ENCODE results near the gene PLB1. TPM values are rescaled to one million over a fixed set of nuclear protein-coding genes. Genes with fewer than 3 reads are reported as not detected.

The PLB1 gene
- polyA plus RNA-seq, 4 donors, result 0.70 to 3.9 (median 1.5) TPM

DNA sequence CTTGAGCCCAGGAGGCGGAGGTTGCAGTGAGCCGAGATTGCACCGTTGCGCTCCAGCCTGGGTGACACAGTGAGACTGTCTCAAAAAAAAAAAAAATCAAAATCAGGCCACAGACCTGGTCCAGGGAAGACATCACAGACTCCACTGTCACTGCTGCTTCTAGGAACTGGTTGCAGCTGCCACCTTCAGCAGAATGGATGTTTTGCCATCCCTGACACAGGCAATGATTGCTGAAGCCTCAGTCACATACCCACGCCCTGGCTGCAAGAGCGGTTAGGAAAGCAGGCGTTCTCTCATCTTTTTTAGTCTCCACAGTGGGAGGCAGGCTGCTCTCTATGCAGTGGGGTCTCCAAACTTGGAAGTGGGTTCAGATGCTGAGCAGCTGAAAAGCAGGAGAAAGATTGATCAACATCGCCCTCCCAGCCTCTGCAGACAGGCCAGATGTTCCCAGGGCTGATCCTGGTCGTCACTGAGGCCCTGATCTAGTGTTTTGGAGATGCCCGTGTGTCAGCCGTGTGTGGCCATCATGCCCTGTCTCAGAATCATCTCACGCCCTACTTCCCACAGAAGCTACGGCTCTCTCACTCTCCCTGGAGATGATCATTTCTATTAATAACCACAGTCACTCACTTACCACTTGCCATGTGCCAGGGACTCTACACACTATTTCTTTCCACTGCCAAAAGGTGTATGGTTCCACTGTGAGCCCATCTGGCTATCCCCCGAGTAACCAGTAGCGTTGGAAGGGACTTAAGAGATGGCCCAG lies 91.8 kb downstream of the PLB1 start:
- DNase-seq (ENCODE audit: low read depth in 4 of 4, low spot score in 3 of 4), result no peak

DNA sequence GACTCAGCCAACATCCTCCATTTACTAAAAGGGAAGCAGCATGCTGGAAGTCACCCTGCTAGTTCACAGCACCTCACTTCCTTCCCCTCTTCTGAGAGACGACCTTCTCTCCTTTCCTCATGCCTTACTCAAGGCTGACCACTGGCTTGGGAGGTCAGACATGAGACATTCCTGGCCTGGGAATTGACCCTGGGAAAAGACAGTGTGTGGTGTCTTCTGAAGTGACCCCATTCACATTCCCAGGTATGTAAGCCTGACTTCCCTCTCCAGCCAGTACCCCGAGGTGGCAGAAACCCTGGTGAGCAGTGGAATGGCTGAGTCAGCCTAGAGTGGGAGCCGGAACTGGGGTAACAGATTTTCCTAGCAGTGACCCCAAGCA lies 92.4 kb downstream of the PLB1 start:
- DNase-seq (ENCODE audit: low read depth in 4 of 4, low spot score in 3 of 4), result no peak

GRCh38 chr2:28589746-28590463 lies 94.0 kb downstream of the PLB1 start:
- DNase-seq (ENCODE audit: low read depth in 4 of 4, low spot score in 3 of 4), result no peak

DNA sequence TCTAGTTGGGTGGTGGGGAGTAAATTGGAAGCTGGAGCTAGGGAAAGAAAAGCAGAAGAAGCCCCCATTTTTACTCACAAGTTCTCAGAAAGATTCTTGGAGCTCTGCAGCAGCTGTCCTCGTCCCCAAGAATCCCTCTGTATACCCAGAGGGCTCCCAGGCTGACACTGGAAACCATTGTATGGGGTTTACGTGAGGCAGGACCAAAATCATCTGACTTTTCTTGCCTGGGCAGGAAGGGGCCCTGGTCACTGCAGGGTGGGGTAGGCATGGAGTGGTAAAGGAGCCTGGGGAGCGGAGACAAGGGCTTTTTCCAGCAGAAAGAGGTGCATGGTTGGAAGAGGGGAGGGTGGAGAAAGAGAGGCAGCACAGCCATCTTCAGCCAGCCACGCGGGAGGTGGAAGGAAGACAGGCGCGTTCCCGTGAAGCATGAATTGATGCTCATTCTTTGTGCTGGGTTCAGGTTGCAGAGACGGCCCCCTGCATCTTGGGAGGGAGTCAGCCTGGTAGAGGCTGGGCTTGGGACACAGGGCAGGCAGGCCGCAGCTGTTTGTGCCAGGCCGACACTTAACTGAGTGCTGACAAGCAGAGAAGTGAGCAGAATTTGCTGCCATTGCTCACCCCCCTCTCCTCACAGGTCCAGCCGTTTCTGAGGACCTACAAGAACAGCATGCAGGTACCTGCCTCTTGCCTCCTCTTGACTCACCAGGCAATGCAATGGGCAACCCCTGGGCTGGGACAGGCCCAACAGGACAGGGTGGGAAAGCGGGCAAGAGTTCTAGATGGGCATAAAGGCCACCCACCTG lies 94.8 kb downstream of the PLB1 start:
- no peak for DNase-seq (ENCODE audit: low read depth in 4 of 4, low spot score in 3 of 4)

DNA sequence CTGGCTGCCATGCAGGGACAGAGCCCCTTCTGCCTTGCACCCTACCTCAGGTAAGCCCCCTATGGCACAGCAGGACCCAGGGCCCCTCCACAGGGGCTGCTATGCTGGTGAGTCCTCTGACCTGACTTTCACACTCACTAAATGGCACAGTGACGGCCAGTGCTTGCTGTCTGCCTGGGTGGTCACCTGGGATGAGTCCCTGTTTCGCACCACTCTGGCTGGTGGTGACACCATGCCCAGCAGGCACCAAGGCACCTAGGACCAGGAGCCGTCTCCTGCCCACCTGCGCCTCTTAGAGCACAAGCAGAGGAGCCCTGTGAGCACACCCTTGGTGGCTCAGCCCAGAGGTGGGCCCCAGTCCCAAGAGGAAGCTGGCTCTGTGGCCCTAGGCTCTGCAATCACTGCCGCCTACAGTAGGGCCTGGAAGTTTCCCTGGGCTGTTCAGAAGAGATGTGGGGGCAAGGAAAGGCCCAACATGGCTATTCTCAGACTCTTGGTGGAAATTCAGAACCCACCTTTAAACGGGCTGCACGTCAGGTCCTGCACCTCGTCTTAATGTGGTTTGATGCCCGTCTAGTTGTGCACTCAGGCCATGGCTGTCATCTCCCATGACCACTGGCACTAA lies 96.0 kb downstream of the PLB1 start:
- no peak for DNase-seq (ENCODE audit: low read depth in 4 of 4, low spot score in 3 of 4)

DNA sequence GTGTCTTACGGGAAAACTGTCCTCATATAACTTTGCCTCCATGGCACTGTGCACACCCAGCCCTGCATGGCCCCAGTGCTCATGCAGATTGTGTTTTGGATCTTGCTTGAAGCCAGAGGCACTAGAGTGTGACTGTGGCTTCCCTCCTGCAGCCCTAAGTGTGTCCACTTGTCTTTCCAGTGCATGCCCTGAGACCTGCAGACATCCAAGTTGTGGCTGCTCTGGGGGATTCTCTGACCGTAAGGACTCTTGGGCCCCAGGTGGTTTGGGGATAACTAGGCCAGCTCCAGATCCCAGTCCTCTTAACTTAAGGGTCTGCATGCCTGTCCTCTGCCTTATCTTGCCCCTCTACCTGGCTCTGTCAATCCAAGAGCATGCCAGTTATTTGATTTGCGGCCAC lies 96.6 kb downstream of the PLB1 start:
- no peak for DNase-seq (ENCODE audit: low read depth in 4 of 4, low spot score in 3 of 4)

- DNase-seq (ENCODE audit: low read depth in 4 of 4, low spot score in 3 of 4), result no peak
Measured at GRCh38 chr2:28593160-28593755, 97.4 kb downstream of the PLB1 start.

GRCh38 chr2:28594000-28594331 lies 98.1 kb downstream of the PLB1 start:
- DNase-seq (ENCODE audit: low read depth in 4 of 4, low spot score in 3 of 4), result no peak

DNA sequence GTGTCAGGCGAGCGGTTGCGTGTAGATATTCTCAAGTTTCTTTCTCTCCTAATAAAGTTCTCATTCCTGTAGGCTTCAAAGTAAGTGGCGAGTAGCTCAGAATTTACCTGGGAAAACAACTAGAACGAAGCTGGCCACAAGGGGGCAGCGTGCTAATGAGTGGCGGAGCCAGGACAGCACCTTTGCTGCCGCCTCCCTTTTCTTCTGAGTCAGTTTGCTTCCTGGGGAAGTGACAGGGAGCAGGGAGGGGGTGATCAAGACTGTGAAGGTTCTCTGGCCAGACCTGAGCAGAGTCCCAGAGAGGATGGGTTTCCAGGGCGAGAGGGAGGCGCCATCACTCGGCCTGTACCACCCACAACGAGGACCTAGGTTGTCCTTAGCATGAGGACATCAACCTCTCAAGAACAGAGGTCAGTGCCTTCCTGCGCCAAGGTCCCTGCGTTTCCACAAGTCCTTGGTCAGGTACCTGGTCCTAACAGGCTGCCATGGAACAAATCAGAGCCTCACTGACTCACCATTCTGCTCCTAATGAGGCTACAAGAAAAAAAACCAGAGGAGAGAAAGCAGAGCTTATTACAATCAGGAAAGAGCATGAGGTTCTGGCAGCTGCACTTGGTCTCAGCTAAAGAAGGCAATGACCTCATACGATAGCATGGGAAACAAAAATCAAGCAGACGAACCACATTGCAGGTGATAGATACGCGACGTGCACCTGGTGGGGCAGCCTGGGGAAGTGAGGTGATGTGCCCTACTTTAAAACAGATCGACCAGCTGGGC lies 98.7 kb downstream of the PLB1 start:
- DNase-seq (ENCODE audit: low read depth in 4 of 4, low spot score in 3 of 4), result peak; percentile 72 to 79 (median 76)

DNA sequence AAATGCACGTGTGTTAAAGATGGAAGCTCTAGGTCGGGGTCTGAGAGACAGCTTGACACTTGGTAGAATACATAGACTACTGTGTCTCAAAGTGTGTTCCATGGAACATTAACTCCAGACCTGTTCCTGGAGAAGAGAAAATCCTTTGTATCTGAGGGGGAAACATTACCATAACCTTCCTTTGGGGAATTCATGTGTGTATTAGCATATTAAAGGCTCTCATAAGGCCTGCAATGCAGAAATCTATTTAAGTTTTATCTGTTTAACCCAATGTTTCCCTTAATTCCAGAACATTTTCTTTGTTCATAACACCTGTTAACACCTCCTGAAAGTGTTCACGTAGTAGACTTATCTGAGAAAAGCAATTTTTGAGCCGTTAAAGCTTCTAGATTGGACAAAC lies 99.5 kb downstream of the PLB1 start:
- no peak for DNase-seq (ENCODE audit: low read depth in 4 of 4, low spot score in 3 of 4)

DNA sequence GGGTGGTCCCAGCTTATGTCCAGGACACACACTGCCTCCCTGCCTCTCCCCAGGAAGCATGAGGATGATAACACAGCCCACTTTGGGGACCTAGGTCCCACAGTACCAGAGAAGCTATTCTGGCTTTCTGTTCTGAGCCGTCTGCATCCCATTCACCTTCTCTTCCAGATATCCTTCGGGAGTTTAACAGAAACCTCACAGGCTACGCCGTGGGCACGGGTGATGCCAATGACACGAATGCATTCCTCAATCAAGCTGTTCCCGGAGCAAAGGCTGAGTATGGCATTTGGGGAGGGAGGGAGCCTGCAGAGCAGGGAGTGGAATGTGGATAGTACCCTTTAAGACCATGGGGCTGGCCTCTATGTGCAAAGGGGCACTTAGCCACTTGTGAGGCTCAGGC lies 102.6 kb downstream of the PLB1 start:
- no peak for DNase-seq (ENCODE audit: low read depth in 4 of 4, low spot score in 3 of 4)

DNA sequence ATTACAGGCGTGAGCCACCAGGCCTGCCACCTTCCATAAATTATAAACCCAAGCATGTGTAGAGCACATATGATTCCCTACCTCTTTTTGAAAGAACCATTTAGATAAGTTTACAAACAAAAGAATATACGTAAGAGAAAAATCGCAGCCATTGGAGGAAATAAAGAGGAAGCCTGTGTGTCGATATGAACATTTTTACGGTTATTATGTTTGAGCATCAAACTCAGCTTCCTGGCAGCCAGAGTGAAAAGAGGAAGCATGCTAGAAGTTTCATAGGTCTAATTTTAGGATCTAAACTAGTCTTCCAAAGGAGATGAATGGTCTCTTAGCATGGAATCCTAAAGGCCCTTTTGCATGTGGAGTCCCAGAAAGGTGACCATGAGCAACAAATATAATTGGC lies 104.3 kb downstream of the PLB1 start:
- DNase-seq (ENCODE audit: low read depth in 4 of 4, low spot score in 3 of 4), result no peak

DNA sequence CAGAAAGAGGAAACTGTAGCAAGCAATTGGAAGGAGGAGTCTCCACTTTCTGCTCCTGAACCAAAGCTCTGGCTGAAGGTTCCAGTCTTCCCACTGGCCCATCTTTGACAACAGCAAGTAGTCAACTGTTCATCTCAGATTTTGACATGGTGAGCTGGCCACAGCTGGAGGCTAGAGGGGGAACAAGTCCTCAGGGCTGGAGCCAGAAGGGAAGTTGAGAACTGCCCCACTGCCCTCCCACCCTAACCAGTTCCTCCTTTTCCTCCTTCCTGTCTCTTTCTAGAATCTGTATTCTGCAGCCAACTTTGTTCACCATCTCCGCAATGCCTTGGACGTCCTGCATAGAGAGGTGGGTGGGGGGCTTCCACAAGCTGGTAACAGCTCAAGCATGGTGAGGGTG lies 105.8 kb downstream of the PLB1 start:
- no peak for DNase-seq (ENCODE audit: low read depth in 4 of 4, low spot score in 3 of 4)

DNA sequence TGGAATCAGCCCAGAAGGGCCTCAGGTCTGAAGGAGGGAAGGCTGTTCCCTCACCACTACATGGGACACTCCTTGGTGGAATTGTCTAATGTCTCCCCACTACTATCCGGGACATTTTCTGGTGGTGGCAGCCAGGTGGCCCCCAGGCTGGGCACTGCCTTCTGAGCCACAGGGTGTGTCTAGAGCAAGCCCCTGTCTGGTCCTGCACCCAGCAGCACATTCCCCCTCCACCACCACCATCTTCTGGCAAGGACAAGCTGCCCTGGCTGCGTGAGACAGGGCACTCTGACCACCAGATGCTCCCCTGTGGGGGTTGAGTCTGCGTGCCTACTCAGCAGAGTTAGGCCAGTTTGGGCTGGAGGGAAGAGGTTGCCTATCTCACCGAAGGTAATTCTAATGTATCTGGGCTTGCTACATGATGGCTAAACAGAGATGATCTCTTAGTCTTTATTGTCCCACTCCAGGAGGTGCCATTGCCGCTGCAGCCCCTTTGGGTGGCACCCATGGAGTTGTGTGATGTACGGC lies 106.3 kb downstream of the PLB1 start:
- DNase-seq (ENCODE audit: low read depth in 4 of 4, low spot score in 3 of 4), result no peak

GRCh38 chr2:28602751-28603639 lies 107.1 kb downstream of the PLB1 start:
- no peak for DNase-seq (ENCODE audit: low read depth in 4 of 4, low spot score in 3 of 4)

- DNase-seq (ENCODE audit: low read depth in 4 of 4, low spot score in 3 of 4), result no peak
Measured at GRCh38 chr2:28603821-28604220, 108.0 kb downstream of the PLB1 start.

- no peak for DNase-seq (ENCODE audit: low read depth in 4 of 4, low spot score in 3 of 4)
Measured at GRCh38 chr2:28604284-28604843, 108.5 kb downstream of the PLB1 start.

GRCh38 chr2:28606986-28607441 lies 111.2 kb downstream of the PLB1 start:
- DNase-seq (ENCODE audit: low read depth in 4 of 4, low spot score in 3 of 4), result no peak

Measured in left renal pelvis (tissue), 4 donors.